Measurements from ENCODE around the gene EVI2B.
"Not testable (repeated sequence)": the region's sequence is repeated elsewhere in the genome, so short reads cannot be mapped to it uniquely, and the experiment has no call there.

The EVI2B gene, protein sequence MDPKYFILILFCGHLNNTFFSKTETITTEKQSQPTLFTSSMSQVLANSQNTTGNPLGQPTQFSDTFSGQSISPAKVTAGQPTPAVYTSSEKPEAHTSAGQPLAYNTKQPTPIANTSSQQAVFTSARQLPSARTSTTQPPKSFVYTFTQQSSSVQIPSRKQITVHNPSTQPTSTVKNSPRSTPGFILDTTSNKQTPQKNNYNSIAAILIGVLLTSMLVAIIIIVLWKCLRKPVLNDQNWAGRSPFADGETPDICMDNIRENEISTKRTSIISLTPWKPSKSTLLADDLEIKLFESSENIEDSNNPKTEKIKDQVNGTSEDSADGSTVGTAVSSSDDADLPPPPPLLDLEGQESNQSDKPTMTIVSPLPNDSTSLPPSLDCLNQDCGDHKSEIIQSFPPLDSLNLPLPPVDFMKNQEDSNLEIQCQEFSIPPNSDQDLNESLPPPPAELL

DNA sequence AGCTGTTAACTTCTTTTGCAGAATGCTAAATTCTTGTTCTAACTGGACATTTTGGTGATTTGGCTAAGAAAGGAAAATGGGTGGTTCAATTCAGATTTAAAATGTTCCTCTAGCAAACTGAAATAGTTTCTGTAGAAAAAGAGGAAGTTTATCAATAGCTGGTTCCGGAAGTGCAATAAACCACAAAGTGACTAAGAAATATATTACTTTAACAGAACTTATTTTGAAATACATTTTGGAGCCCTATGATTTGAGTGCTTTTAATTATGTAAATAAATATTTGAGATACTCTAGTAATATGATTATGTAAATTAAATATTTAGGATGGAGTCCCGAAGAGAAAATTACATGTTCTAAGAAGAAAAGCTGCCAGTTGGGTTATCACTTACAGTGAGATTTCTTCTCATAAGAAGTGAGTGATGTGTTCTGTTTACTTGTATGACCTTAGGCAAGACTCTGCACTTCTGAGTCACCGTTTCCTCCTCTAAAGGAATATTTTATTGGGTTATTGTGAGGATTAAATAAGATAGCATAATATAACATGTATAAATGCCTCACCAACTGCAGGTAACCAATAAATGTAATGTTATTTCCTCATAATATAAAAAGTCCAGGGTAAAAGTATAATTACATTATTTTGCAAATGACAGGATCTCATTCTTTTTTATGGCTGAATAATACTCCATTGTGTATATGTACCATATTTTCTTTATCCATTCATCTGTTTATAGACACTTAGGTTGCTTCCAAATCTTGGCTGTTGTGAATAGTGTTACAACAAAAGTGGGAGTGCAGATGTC, at the start of gene EVI2B:
Gene EVI2B, minus strand, starts transcription at position 73 of the 800 bp plus-strand sequence. CDS start 8,445 bp downstream, outside the sequence.
- DNase-seq (ENCODE audit: low spot score) = no peak

DNA sequence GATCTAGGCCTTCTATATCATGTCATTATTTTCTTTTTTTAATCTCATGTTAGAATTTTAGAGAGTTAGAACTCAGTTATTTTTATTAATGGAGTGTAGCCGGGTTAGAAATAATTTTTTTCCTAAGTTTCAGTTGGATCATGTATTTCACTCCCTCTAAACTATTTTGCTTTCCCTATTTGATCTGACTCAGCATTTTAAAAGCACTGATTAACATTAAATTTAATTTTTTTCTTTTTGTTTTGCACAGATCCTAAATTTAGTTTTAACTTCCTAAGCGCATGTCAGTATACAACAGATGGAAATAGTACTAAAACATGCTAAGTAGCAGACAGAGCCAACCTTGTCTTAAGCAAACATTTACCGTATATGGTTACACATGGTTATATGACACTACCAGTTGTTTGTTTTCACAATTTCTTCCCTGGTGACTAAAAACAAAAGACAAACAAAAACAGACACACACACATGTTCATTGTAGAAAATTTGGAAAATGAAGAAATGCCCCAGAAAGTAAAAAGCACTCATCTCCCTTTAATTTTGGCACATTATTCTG, 44.1 kb upstream of the EVI2B start:
- no peak for DNase-seq (ENCODE audit: low spot score)

- DNase-seq (ENCODE audit: low spot score) = no peak
These were observed 43.2 kb upstream of the EVI2B start for GRCh38 chr17:31357091-31357490.

DNA sequence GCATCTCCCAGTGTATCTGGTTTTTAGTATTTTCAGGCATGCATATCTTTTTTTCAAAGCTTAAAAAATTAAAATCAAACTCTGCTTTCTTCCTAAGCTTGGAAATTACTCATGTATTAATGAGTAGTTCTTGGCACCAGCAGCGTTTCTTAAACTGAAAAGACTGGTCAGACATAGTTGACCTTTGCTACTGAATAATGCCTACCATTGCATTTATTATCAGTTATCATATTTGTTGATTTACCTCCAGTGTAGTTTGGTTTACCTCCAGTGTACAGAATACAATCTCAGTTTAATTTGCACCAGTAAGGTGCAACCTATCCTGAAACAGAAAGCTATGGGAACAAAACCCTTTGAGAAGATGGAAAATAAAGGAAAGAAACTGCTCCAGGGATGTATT, 42.1 kb upstream of the EVI2B start:
- no peak for DNase-seq (ENCODE audit: low spot score)

GRCh38 chr17:31349454-31349853, 35.6 kb upstream of the EVI2B start:
- no peak for DNase-seq (ENCODE audit: low spot score)

DNA sequence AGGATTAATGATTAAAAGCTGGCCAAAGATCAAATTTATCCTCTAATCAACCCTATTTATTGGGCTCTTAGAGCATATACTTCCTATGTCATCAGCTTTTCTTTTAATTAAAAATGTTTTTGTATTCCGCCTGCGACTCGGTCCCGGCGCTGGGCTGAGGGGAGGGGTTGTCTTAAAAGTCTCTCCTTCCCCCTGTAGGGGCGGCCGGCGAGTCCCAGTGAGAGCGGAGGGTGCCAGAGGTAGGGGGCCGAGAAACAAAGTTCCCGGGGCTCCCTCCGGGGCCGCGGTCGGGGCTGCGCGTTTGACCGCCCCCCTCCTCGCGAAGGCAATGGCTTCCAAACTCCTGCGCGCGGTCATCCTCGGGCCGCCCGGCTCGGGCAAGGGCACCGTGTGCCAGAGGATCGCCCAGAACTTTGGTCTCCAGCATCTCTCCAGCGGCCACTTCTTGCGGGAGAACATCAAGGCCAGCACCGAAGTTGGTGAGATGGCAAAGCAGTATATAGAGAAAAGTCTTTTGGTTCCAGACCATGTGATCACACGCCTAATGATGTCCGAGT, 31.4 kb upstream of the EVI2B start:
- DNase-seq (ENCODE audit: low spot score) = not testable (repeated sequence)

- no peak for DNase-seq (ENCODE audit: low spot score)
These were observed 26.2 kb upstream of the EVI2B start for GRCh38 chr17:31339906-31340661.

GRCh38 chr17:31329221-31329620, 15.4 kb upstream of the EVI2B start:
- no peak for DNase-seq (ENCODE audit: low spot score)

DNA sequence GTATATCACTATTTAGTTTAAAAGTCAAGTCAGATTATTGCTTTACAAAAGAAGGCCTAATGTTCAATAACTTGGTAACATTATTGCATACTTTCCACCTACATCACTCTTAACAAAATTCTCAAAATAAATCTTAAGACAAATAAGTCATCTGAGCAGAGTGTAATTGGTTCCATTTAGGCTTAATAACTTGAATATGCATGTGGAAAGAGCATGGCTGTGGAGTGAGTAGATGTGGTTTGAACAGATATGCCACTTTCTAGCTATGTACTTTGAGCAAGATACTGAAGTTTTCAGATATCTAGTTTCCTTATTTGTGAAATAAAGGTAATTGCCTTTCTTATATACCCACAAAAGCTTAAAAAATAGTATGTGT, 14.3 kb upstream of the EVI2B start:
- no peak for DNase-seq (ENCODE audit: low spot score)

DNA sequence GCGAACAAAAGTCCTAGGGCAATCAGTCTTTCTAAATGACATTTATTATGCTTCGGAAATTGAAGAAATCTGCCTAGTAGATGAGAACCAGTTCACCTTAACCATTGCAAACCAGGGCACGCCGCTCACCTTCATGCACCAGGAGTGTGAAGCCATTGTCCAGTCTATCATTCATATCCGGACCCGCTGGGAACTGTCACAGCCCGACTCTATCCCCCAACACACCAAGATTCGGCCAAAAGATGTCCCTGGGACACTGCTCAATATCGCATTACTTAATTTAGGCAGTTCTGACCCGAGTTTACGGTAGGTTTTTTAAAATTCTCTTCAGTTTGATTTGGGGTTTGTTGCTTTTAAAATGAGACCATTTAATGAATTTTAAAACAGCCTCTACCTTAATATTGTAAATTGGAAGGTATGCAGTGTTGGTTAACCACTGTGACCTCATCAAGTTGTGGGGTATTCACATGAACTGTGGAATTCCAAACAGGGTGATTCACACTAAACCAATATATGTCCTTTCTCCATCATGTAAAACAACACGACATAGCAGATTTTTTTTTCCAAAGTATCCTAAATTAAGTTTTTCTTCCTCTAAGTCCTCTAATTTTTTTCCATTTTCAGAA, 13.8 kb upstream of the EVI2B start:
- no peak for DNase-seq (ENCODE audit: low spot score)

- DNase-seq (ENCODE audit: low spot score) = no peak
These were observed 9.7 kb upstream of the EVI2B start for GRCh38 chr17:31323551-31323950.

DNA sequence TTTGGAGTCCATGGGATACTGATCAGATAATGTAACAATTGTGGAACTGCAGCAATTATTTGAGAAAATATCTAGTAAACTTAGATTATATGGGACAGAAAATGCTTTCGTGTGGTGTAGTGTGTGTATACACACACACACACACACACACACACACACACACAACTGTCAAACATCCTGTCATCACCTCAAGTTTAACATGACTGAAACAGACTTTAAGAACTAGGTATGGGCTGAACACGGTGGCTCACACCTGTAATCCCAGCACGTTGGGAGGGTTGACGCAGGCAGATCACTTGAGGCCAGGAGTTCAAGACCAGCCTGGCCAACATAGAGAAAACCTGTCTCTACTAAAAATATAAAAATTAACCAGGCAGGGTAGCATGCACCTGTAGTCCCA, 8.1 kb upstream of the EVI2B start:
- DNase-seq (ENCODE audit: low spot score) = no peak

- no peak for DNase-seq (ENCODE audit: low spot score)
These were observed 7.6 kb upstream of the EVI2B start, which contains the start of gene EVI2A for GRCh38 chr17:31321481-31321880. TSS of gene EVI2A (minus strand) at chr17:31321622. CDS start at chr17:31319013, 2,609 bp downstream.

- no peak for DNase-seq (ENCODE audit: low spot score)
These were observed 6.9 kb upstream of the EVI2B start for GRCh38 chr17:31320791-31321190.

GRCh38 chr17:31320241-31320640, 6.4 kb upstream of the EVI2B start:
- DNase-seq (ENCODE audit: low spot score) = no peak

- no peak for DNase-seq (ENCODE audit: low spot score)
These were observed 5.2 kb upstream of the EVI2B start for GRCh38 chr17:31318851-31319661.

GRCh38 chr17:31318298-31318801, 4.5 kb upstream of the EVI2B start:
- DNase-seq (ENCODE audit: low spot score) = no peak

DNA sequence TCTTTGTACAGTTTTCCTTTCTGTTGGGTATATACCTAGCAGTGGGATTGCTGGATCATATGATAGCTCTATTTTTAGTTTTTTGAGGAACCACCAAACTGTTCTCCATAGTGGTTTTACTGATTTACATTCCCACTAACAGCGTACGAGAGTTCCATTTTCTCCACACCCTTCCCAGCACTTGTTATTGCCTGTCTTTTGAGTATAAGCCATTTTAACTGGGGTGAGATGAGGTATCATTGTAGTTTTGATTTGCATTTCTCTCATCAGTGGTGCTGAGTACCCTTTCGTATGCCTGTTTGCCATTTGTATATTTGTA, 887 bp upstream of the EVI2B start:
- no peak for DNase-seq (ENCODE audit: low spot score)

DNA sequence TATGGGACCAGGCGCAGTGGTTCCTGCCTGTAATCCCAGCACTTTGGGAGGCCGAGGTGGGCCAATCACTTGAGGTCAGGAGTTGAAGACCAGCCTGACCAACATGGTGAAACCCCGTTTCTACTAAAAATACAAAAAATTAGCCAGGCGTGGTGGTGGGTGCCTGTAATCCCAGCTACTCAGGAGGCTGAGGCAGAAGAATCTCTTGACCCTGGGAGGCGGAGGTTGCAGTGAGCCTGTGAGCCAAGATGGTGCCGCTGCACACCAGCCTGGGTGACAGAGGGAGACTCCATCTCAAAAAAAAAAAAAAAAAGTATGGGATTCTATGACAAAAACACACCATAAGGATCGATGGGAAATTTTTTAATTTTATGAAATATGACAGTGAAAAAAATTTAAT, 1.6 kb downstream of the EVI2B start:
- not testable (repeated sequence) for DNase-seq (ENCODE audit: low spot score)

- DNase-seq (ENCODE audit: low spot score) = no peak
These were observed 2.3 kb downstream of the EVI2B start for GRCh38 chr17:31311526-31311925.
